ENCODE results near the gene TRIO.

DNA sequence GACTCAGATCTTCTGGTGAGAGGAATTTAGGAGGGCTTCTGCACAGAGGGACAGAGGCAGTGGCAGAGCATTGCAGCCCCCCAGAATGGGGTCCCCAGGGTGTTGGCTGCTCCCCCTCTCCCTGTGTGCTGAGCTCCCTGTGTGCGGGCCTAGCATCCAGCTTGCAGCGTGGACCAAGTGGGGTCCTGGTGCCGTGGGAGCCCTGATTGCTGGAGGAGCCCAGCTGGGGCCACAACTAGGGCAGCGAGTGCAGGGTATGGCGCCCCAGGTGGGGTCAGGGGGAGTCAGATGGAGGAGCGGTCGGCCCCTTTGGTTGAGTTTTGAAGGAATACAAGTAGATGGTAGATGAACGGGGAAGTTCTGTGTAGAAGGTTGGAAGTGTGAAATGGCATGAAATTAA is 66.7 kb downstream of the TRIO start:
- TF ChIP-seq, protein P1, sequence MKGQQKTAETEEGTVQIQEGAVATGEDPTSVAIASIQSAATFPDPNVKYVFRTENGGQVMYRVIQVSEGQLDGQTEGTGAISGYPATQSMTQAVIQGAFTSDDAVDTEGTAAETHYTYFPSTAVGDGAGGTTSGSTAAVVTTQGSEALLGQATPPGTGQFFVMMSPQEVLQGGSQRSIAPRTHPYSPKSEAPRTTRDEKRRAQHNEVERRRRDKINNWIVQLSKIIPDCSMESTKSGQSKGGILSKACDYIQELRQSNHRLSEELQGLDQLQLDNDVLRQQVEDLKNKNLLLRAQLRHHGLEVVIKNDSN (CRISPR knock-in tag; IDR thresholded peaks at IDR 0.05), result no peak
- TF ChIP-seq, protein P2, sequence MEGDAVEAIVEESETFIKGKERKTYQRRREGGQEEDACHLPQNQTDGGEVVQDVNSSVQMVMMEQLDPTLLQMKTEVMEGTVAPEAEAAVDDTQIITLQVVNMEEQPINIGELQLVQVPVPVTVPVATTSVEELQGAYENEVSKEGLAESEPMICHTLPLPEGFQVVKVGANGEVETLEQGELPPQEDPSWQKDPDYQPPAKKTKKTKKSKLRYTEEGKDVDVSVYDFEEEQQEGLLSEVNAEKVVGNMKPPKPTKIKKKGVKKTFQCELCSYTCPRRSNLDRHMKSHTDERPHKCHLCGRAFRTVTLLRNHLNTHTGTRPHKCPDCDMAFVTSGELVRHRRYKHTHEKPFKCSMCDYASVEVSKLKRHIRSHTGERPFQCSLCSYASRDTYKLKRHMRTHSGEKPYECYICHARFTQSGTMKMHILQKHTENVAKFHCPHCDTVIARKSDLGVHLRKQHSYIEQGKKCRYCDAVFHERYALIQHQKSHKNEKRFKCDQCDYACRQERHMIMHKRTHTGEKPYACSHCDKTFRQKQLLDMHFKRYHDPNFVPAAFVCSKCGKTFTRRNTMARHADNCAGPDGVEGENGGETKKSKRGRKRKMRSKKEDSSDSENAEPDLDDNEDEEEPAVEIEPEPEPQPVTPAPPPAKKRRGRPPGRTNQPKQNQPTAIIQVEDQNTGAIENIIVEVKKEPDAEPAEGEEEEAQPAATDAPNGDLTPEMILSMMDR (IDR thresholded peaks at IDR 0.05), result no peak
- TF ChIP-seq SMAD4 (CRISPR knock-in tag; IDR thresholded peaks at IDR 0.05) (no peak), EMX1 (CRISPR knock-in tag; IDR thresholded peaks at IDR 0.05) (no peak), NFE2L1 (CRISPR knock-in tag; IDR thresholded peaks at IDR 0.05) (no peak), ZBTB21 (CRISPR knock-in tag; IDR thresholded peaks at IDR 0.05; ENCODE audit: borderline replicate concordance) (no peak), CBFB (CRISPR knock-in tag; IDR thresholded peaks at IDR 0.05; ENCODE audit: low read depth) (no peak)
- TF ChIP-seq, protein P3, sequence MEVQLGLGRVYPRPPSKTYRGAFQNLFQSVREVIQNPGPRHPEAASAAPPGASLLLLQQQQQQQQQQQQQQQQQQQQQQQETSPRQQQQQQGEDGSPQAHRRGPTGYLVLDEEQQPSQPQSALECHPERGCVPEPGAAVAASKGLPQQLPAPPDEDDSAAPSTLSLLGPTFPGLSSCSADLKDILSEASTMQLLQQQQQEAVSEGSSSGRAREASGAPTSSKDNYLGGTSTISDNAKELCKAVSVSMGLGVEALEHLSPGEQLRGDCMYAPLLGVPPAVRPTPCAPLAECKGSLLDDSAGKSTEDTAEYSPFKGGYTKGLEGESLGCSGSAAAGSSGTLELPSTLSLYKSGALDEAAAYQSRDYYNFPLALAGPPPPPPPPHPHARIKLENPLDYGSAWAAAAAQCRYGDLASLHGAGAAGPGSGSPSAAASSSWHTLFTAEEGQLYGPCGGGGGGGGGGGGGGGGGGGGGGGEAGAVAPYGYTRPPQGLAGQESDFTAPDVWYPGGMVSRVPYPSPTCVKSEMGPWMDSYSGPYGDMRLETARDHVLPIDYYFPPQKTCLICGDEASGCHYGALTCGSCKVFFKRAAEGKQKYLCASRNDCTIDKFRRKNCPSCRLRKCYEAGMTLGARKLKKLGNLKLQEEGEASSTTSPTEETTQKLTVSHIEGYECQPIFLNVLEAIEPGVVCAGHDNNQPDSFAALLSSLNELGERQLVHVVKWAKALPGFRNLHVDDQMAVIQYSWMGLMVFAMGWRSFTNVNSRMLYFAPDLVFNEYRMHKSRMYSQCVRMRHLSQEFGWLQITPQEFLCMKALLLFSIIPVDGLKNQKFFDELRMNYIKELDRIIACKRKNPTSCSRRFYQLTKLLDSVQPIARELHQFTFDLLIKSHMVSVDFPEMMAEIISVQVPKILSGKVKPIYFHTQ (CRISPR knock-in tag; IDR thresholded peaks at IDR 0.05), result no peak
- TF ChIP-seq, protein P4, sequence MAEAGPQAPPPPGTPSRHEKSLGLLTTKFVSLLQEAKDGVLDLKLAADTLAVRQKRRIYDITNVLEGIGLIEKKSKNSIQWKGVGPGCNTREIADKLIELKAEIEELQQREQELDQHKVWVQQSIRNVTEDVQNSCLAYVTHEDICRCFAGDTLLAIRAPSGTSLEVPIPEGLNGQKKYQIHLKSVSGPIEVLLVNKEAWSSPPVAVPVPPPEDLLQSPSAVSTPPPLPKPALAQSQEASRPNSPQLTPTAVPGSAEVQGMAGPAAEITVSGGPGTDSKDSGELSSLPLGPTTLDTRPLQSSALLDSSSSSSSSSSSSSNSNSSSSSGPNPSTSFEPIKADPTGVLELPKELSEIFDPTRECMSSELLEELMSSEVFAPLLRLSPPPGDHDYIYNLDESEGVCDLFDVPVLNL (CRISPR knock-in tag; IDR thresholded peaks at IDR 0.05; ENCODE audit: borderline replicate concordance, low read depth), result no peak
- TF ChIP-seq, protein P5, sequence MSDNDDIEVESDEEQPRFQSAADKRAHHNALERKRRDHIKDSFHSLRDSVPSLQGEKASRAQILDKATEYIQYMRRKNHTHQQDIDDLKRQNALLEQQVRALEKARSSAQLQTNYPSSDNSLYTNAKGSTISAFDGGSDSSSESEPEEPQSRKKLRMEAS (CRISPR knock-in tag; IDR thresholded peaks at IDR 0.05), result no peak
- TF ChIP-seq, protein P6, sequence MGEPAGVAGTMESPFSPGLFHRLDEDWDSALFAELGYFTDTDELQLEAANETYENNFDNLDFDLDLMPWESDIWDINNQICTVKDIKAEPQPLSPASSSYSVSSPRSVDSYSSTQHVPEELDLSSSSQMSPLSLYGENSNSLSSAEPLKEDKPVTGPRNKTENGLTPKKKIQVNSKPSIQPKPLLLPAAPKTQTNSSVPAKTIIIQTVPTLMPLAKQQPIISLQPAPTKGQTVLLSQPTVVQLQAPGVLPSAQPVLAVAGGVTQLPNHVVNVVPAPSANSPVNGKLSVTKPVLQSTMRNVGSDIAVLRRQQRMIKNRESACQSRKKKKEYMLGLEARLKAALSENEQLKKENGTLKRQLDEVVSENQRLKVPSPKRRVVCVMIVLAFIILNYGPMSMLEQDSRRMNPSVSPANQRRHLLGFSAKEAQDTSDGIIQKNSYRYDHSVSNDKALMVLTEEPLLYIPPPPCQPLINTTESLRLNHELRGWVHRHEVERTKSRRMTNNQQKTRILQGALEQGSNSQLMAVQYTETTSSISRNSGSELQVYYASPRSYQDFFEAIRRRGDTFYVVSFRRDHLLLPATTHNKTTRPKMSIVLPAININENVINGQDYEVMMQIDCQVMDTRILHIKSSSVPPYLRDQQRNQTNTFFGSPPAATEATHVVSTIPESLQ (CRISPR knock-in tag; IDR thresholded peaks at IDR 0.05), result no peak
